Measurements from ENCODE around the gene TRPM6.
"Not testable (repeated sequence)": the region's sequence is repeated elsewhere in the genome, so short reads cannot be mapped to it uniquely, and the experiment has no call there.

Gene TRPM6

GRCh38 chr9:74856989-74857388 is 30.7 kb downstream of the TRPM6 start:
- no peak for DNase-seq (ENCODE audit: low read depth in 2 of 2)

GRCh38 chr9:74855072-74855471 is 32.6 kb downstream of the TRPM6 start:
- no peak for DNase-seq (ENCODE audit: low read depth in 2 of 2)

GRCh38 chr9:74853024-74853423 is 34.7 kb downstream of the TRPM6 start:
- not testable (repeated sequence) for DNase-seq (ENCODE audit: low read depth in 2 of 2)

- DNase-seq (ENCODE audit: low read depth in 2 of 2): no peak
Measured at GRCh38 chr9:74848153-74848525, 39.6 kb downstream of the TRPM6 start.

- DNase-seq (ENCODE audit: low read depth in 2 of 2): no peak
Measured at GRCh38 chr9:74847478-74848152, 40.1 kb downstream of the TRPM6 start.

- DNase-seq (ENCODE audit: low read depth in 2 of 2): no peak
Measured at GRCh38 chr9:74846766-74847165, 41.0 kb downstream of the TRPM6 start.

- no peak for DNase-seq (ENCODE audit: low read depth in 2 of 2)
Measured at GRCh38 chr9:74838351-74838750, 49.4 kb downstream of the TRPM6 start.

- DNase-seq (ENCODE audit: low read depth in 2 of 2): no peak
Measured at GRCh38 chr9:74824654-74825053, 63.1 kb downstream of the TRPM6 start.

GRCh38 chr9:74821636-74822035 is 66.1 kb downstream of the TRPM6 start:
- DNase-seq (ENCODE audit: low read depth in 2 of 2): no peak

GRCh38 chr9:74817816-74818215 is 69.9 kb downstream of the TRPM6 start:
- DNase-seq (ENCODE audit: low read depth in 2 of 2): no peak

- DNase-seq (ENCODE audit: low read depth in 2 of 2): no peak
Measured at GRCh38 chr9:74817281-74817810, 70.4 kb downstream of the TRPM6 start.

GRCh38 chr9:74810200-74810599 is 77.5 kb downstream of the TRPM6 start:
- DNase-seq (ENCODE audit: low read depth in 2 of 2): no peak

GRCh38 chr9:74804018-74804385 is 83.7 kb downstream of the TRPM6 start:
- DNase-seq (ENCODE audit: low read depth in 2 of 2): no peak

GRCh38 chr9:74803376-74804017 is 84.2 kb downstream of the TRPM6 start:
- DNase-seq (ENCODE audit: low read depth in 2 of 2): no peak

- no peak for DNase-seq (ENCODE audit: low read depth in 2 of 2)
Measured at GRCh38 chr9:74800226-74800625, 87.5 kb downstream of the TRPM6 start.

- no peak for DNase-seq (ENCODE audit: low read depth in 2 of 2)
Measured at GRCh38 chr9:74795803-74796202, 91.9 kb downstream of the TRPM6 start.

- DNase-seq (ENCODE audit: low read depth in 2 of 2): no peak
Measured at GRCh38 chr9:74795081-74795480, 92.6 kb downstream of the TRPM6 start.

GRCh38 chr9:74784506-74784905 is 103.2 kb downstream of the TRPM6 start:
- DNase-seq (ENCODE audit: low read depth in 2 of 2): no peak

- no peak for DNase-seq (ENCODE audit: low read depth in 2 of 2)
Measured at GRCh38 chr9:74783408-74783807, 104.3 kb downstream of the TRPM6 start.

GRCh38 chr9:74777136-74777879 is 110.4 kb downstream of the TRPM6 start:
- peak; percentile 53 to 60 for DNase-seq (ENCODE audit: low read depth in 2 of 2)

GRCh38 chr9:74775396-74775795 is 112.3 kb downstream of the TRPM6 start:
- no peak for DNase-seq (ENCODE audit: low read depth in 2 of 2)

- peak; percentile 58 to 62 for DNase-seq (ENCODE audit: low read depth in 2 of 2)
Measured at GRCh38 chr9:74773886-74774479, 113.7 kb downstream of the TRPM6 start.
